ENCODE measurements around the gene WASL. TPM values are rescaled to one million over a fixed set of nuclear protein-coding genes. Genes with fewer than 3 reads are reported as not detected.

WASL gene
- total RNA-seq, 2 donors from 2014 or later: 35.1 to 36.7 TPM

- Mint-ChIP-seq H3K27ac (no peak overlapping the region), H3K4me3 (no peak overlapping the region), H3K36me3 (ENCODE audit: low read depth) (peaks cover 2% of the 10 kb centered on the region), H3K9me3 (peaks cover 17% of the 10 kb centered on the region), H3K4me1 (peaks cover 6% of the 10 kb centered on the region), H3K27me3 (ENCODE audit: insufficient read depth) (no peaks in the 10 kb centered on the region)
- TF ChIP-seq CTCF (conservative IDR thresholded peaks at IDR 0.05): no peak
- no peaks in the 10 kb centered on the region for H3K4me1 ChIP-seq (ENCODE audit: control insufficient read depth, insufficient read depth, low read length)
- WGBS, 2 experiments (ENCODE audit: insufficient coverage in 1 of 2, insufficient read length in 1 of 2): 93% methylated on average over 3 to 5 of the region's 5 CpGs
- no peak overlapping the region for H3K4me3 ChIP-seq (ENCODE audit: low read length)
- DNase-seq: no peak
- H3K27ac ChIP-seq (ENCODE audit: low read depth, low read length): no peak overlapping the region
- no peaks in the 10 kb centered on the region for H3K27me3 ChIP-seq (ENCODE audit: control insufficient read depth, insufficient read depth, low read length, poor library complexity, severe bottlenecking)
- H3K9me3 ChIP-seq (ENCODE audit: control insufficient read depth, low read length): peaks cover 17% of the 10 kb centered on the region
- H3K36me3 ChIP-seq (ENCODE audit: control insufficient read depth, insufficient read depth, low read length): no peaks in the 10 kb centered on the region
- no peak overlapping the region for H3K9ac ChIP-seq (ENCODE audit: extremely low read depth, low read length, poor library complexity, severe bottlenecking)
Observed at GRCh38 chr7:123791001-123791400, 42.2 kb upstream of the WASL start.

GRCh38 chr7:123789817-123790216, 41.0 kb upstream of the WASL start:
- Mint-ChIP-seq H3K27me3 (ENCODE audit: insufficient read depth) (no peaks in the 10 kb centered on the region), H3K4me1 (peaks cover 5% of the 10 kb centered on the region), H3K4me3 (no peak overlapping the region), H3K27ac (no peak overlapping the region), H3K9me3 (peaks cover 11% of the 10 kb centered on the region), H3K36me3 (ENCODE audit: low read depth) (no peaks in the 10 kb centered on the region)
- H3K36me3 ChIP-seq (ENCODE audit: control insufficient read depth, insufficient read depth, low read length): no peaks in the 10 kb centered on the region
- H3K27me3 ChIP-seq (ENCODE audit: control insufficient read depth, insufficient read depth, low read length, poor library complexity, severe bottlenecking): no peaks in the 10 kb centered on the region
- H3K27ac ChIP-seq (ENCODE audit: low read depth, low read length): no peak overlapping the region
- H3K4me3 ChIP-seq (ENCODE audit: low read length): no peak overlapping the region
- H3K9ac ChIP-seq (ENCODE audit: extremely low read depth, low read length, poor library complexity, severe bottlenecking): no peak overlapping the region
- peaks cover 13% of the 10 kb centered on the region for H3K9me3 ChIP-seq (ENCODE audit: control insufficient read depth, low read length)
- DNase-seq: no peak
- 88 to 100% methylated on average over 1 to 3 of the region's 3 CpGs for WGBS, 2 experiments (ENCODE audit: insufficient coverage in 1 of 2, insufficient read length in 1 of 2)
- H3K4me1 ChIP-seq (ENCODE audit: control insufficient read depth, insufficient read depth, low read length): no peaks in the 10 kb centered on the region
- TF ChIP-seq CTCF (conservative IDR thresholded peaks at IDR 0.05): no peak

DNA sequence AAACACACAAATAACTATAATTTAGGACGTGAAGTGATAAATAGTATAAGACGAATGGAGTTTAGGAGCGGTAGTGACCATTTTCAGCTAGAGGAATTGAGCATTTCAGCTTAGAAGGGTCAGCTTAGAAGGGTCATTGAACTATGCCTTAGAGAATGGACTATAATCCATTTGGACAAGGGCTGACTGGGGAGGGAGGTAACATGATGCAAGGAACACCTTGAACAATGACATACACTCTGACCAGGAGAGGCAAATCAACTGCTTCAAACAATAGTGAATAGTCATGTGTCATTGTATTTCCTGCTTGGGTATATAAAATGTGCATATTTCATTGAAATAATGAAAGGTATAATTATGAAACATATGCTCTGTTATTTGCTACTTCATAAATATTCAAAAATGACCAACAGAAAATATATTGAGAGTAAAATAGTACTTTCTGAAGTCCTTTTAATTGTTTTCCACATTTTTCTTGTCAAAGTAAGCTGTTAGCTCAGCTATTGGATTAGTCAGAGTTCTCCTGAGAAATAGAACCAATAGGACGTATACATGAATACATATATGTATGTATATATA, 40.5 kb upstream of the WASL start:
- no peak overlapping the region for H3K4me3 ChIP-seq (ENCODE audit: low read length)
- peaks cover 8% of the 10 kb centered on the region for H3K9me3 ChIP-seq (ENCODE audit: control insufficient read depth, low read length)
- no peak overlapping the region for H3K9ac ChIP-seq (ENCODE audit: extremely low read depth, low read length, poor library complexity, severe bottlenecking)
- no peak for TF ChIP-seq CTCF (conservative IDR thresholded peaks at IDR 0.05)
- Mint-ChIP-seq H3K27ac (no peak overlapping the region), H3K9me3 (peaks cover 6% of the 10 kb centered on the region), H3K36me3 (ENCODE audit: low read depth) (no peaks in the 10 kb centered on the region), H3K4me3 (no peak overlapping the region), H3K4me1 (peaks cover 6% of the 10 kb centered on the region), H3K27me3 (ENCODE audit: insufficient read depth) (no peaks in the 10 kb centered on the region)
- no peaks in the 10 kb centered on the region for H3K36me3 ChIP-seq (ENCODE audit: control insufficient read depth, insufficient read depth, low read length)
- no peaks in the 10 kb centered on the region for H3K27me3 ChIP-seq (ENCODE audit: control insufficient read depth, insufficient read depth, low read length, poor library complexity, severe bottlenecking)
- no peak for DNase-seq
- no peaks in the 10 kb centered on the region for H3K4me1 ChIP-seq (ENCODE audit: control insufficient read depth, insufficient read depth, low read length)
- WGBS, 2 experiments (ENCODE audit: insufficient coverage in 1 of 2, insufficient read length in 1 of 2): 96 to 100% methylated on average over 1 to 3 of the region's 4 CpGs
- H3K27ac ChIP-seq (ENCODE audit: low read depth, low read length): no peak overlapping the region
